Aorta (tissue), 5 donors: ENCODE measurements around the gene HPCAL1. TPM values are rescaled to one million over a fixed set of nuclear protein-coding genes. Genes with fewer than 3 reads are reported as not detected.

Experiments
- ATAC-seq: fragments of 200-7000 bp; cut with Tn5 transposase; one replicate; pipeline ENCODE4 v1.9.1; 2022; ENCODE audit warnings: moderate library complexity; ENCODE audit not compliant: low FRiP score
- DNase-seq, 2 donors: peaks; one replicate each; pipeline ENCODE4 v3.0.0-alpha.2; 2020
- H3K27ac ChIP-seq, 2 donors: one replicate each; pipeline ENCODE4 v1.5.1; 2013; ENCODE audit warnings: low read length in 2 of 2, mild to moderate bottlenecking in 2 of 2, moderate library complexity in 2 of 2, control low read depth in 1 of 2, inconsistent platforms in 1 of 2, low read depth in 1 of 2
- H3K27me3 ChIP-seq, 2 donors: one replicate each; pipeline ENCODE4 v1.6.1; 2013; ENCODE audit warnings: control low read depth in 1 of 2, low read length in 1 of 2, mild to moderate bottlenecking in 1 of 2, moderate library complexity in 1 of 2; ENCODE audit not compliant: insufficient read depth in 2 of 2, control insufficient read depth in 1 of 2
- H3K36me3 ChIP-seq, 2 donors: one replicate each; pipeline ENCODE4 v1.6.1; 2013; ENCODE audit warnings: control low read depth in 1 of 2, low read length in 1 of 2, mild to moderate bottlenecking in 1 of 2; ENCODE audit not compliant: insufficient read depth in 2 of 2, control insufficient read depth in 1 of 2
- H3K4me1 ChIP-seq, 2 donors: one replicate each; pipeline ENCODE4 v1.6.1; 2013; ENCODE audit warnings: low read length in 2 of 2, control low read depth in 1 of 2, mild to moderate bottlenecking in 1 of 2, moderate library complexity in 1 of 2; ENCODE audit not compliant: insufficient read depth in 2 of 2, control insufficient read depth in 1 of 2
- H3K4me3 ChIP-seq, 2 donors: one replicate each; pipeline ENCODE4 v1.5.1; 2013; ENCODE audit warnings: low read length in 2 of 2, control low read depth in 1 of 2, mild to moderate bottlenecking in 1 of 2
- H3K9me3 ChIP-seq: one replicate; pipeline ENCODE4 v1.6.1; 2013; ENCODE audit warnings: mild to moderate bottlenecking, low read length; ENCODE audit not compliant: control insufficient read depth
- whole genome bisulfite sequencing, 2 donors: extraction: QIAGEN DNeasy Blood & Tissue Kit; methylation state at CpG; one replicate each; pipeline ENCODE4 v1.1.7; 2013; 5-methylcytosine and 5-hydroxymethylcytosine counted together
- intact Hi-C, 2 donors: fragments of 100-400 bp; cut with DNase I; formaldehyde crosslinking; loops; one replicate each; pipeline versions ENCODE4 v1.14.2 to v1.15.0; 2022
- polyA plus RNA-seq, 2 donors: library from polyadenylated mRNA; stranded (reverse); fragments of 200-250 nt; gene quantifications; one replicate each; pipeline ENCODE4 v1.2.3, GENCODE V29; 2013
- total RNA-seq, 2 donors: library from RNA; stranded (reverse); fragmentation: NEBNext Ultra II Directional; extraction: Animal tissue kit (Norgen Biotek cat#: 25700); gene quantifications; one replicate each; pipeline ENCODE4 v1.2.1, GENCODE V29; 2021
- donor health status: healthy with polysubstance abuse.
- donor health status: Bipolar disorder and iron deficiency.
- donor health status: DM: no; HTN: no; CAD: no.
- donor health status: DM: no; HTN: no; CAD: no.
- donor health status: DM: yes; HTN: yes; CAD: no.

Gene HPCAL1
- total and polyA plus RNA-seq, 4 donors = 21.4 to 39.9 (median 25.3) TPM

DNA sequence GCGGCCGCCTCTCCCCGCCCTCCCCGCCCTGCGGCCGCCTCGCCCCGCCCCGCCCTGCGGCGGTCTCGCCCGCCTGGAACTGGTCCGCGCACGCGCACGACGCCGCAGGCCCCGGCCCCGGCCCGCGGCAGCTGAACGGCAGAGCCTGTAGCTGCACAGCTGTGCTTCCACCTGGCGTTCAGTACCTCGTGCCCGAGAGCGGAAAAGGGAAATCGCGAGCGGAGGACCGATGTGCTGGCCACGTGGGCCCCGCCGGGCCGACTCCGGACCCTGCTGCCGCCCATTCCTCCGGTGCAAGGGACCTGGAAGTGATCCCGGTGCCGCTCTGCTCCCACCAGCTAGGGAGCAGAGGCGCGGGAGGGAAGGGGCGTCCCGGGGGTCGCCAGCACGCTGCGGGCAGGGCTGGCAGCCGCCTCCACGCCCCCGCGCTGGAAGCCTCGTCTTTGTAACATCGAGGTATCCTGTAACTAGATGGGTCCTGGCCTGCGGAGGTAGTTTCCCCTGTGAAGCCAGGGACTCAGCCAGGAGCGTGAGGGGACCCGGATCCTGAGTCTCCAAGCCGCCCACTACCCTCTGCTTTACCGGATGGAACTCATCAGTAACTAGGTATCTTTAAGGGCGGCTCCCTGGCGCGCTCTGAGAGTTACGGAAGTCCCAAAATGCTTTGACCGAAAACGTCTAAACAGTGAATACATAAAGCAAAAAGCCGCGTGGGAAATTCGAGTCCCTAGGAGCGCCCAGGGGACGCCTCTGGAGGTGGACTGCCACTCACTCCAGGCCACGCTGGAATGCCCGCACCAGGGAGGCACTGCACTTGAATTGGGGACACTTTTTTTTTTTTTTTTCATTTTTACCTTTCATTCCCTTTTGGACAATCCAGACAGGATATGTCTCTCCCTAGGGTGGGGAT, 146.1 kb downstream of the HPCAL1 start:
- no peaks in the 10 kb centered on the region for H3K36me3 ChIP-seq
- DNase-seq = peak; percentile 93 to 97
- peak overlapping the region; percentile 1 to 80 for H3K27ac ChIP-seq
- intact Hi-C loops = loop anchor here in 1 of 2 donors (5.0 to 10.0 kb wide), 3 partner anchors 42 to 236 kb away; partner anchors contain the start of genes HPCAL1 and NOL10
- H3K27me3 ChIP-seq = no peaks in the 10 kb centered on the region
- H3K4me3 ChIP-seq = peak overlapping the region; percentile 23 to 27
- peak; percentile 89 for ATAC-seq
- 0% methylated on average over 51 to 73 of the region's 73 CpGs for WGBS, 2 donors
- no peaks in the 10 kb centered on the region for H3K4me1 ChIP-seq
- H3K9me3 ChIP-seq = no peaks in the 10 kb centered on the region

DNA sequence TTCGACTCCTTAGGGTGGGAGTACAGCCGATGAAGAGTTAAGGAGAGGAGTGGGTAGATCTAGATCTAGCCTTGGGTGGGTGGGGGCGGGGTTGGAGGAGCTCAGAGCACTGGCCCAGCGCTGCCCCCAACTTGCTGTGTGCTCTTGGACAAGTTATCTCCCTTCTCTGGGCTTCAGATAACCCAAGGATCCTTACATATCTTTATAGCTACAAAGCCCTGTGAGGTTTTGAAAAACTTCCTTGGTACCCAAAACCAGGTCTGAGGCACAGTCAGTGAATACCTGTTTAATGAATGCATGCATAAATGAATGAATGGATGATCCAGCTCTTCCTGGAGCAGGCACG, 146.8 kb downstream of the HPCAL1 start:
- H3K27me3 ChIP-seq = no peaks in the 10 kb centered on the region
- no peak for DNase-seq
- WGBS, 2 donors = 56% methylated on average over 5 of the region's 5 CpGs
- no peaks in the 10 kb centered on the region for H3K4me1 ChIP-seq
- no peak for ATAC-seq
- H3K27ac ChIP-seq = no peak overlapping the region
- H3K4me3 ChIP-seq = peak overlapping the region; percentile 23 to 27
- no peaks in the 10 kb centered on the region for H3K9me3 ChIP-seq
- H3K36me3 ChIP-seq = no peaks in the 10 kb centered on the region
- intact Hi-C loops = loop anchor here in 1 of 2 donors (5.0 to 10.0 kb wide), 3 partner anchors 42 to 235 kb away; partner anchors contain the start of genes HPCAL1 and NOL10

DNA sequence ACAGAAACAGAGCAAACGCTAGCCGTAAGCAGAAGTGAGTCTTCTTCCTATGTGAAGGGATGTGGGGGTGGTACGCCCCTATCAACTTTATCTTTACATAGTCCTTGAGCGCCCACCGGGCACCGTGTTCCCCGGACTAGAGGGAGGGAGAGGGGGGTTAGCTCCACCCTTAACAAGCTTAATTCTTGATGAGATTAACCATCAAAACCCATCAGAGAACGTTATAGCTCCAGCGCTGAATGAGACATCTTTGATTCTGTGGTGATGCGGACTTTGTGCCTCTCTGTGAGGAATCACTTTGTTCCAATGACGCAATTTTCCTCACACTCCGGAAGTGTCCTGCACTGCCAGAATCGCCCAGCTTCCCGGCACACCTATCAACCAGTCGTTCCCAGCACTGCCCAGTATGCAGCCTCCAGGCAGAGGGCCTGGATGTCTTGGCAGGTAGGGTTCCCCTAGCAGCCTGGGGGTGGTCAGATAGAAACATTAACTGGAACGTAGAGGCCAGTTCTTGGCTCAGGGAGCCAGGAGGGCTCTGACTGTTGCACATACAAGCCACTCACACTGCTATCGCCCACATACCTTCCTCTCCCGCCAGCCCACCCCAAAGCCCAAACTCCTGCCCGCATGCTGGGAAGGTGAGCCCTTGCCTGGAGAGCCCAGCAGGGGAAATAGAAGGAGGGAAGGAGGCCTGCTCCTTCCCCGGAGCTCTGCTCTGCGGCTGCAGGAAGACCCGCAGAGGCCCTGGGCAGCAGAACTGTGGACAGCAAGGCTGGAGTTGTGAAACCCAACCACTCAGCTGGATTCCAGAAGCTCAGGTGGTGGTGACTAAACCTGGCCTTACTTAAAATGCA, 147.4 kb downstream of the HPCAL1 start:
- no peak overlapping the region for H3K27ac ChIP-seq
- H3K27me3 ChIP-seq = no peaks in the 10 kb centered on the region
- ATAC-seq = no peak
- 89 to 91% methylated on average over 22 of the region's 22 CpGs for WGBS, 2 donors
- DNase-seq = no peak
- intact Hi-C loops = loop anchor here in 1 of 2 donors (5.0 to 10.0 kb wide), 3 partner anchors 43 to 235 kb away; partner anchors contain the start of genes HPCAL1 and NOL10
- no peak overlapping the region for H3K4me3 ChIP-seq
- H3K9me3 ChIP-seq = no peaks in the 10 kb centered on the region
- no peaks in the 10 kb centered on the region for H3K4me1 ChIP-seq
- no peaks in the 10 kb centered on the region for H3K36me3 ChIP-seq

DNA sequence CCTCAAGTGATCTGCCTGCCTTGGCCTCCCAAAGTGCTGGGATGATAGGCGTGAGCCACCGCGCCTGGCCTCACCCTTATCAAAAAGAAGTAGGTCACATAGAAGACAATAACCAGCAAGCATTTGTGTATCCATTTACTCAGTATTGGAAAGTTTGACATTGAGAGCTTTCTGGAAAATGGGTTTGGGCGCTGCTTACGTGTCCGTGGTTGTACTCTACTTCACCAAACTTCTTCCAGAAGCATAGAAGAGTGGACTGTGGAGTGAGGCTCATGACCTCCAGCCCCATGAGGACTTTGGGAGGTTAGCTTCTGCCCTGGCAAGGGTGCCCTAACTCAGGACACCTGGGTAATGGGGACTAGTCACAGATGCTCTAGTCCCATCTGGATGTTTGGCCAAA, 149.1 kb downstream of the HPCAL1 start:
- intact Hi-C loops = no loop called here
- Histone ChIP-seq H3K27ac (no peak overlapping the region), H3K36me3 (no peaks in the 10 kb centered on the region), H3K27me3 (no peaks in the 10 kb centered on the region), H3K9me3 (no peaks in the 10 kb centered on the region), H3K4me1 (no peaks in the 10 kb centered on the region), H3K4me3 (no peak overlapping the region)
- ATAC-seq = no peak
- WGBS, 2 donors = 97 to 98% methylated on average over 6 of the region's 6 CpGs
- DNase-seq = no peak

DNA sequence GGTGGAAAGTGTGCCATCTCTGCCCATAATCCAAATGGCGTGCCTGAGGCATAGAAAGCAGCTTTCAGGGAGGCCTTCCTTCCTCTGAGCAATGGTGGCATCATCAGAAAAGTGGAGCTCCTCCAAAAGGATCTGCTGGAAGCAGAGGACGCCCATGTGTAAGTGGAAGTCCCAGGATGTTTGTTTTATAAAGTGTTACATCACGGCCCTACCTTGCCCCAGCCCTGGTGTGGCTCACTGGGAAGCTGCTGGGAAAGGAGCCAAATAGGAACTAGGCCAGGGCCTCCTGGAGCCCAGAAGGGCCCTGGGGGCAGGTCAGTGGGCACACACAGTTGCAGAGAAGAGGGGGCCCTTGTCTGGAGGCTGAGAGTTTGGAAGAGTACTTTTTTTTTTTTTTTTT, 149.6 kb downstream of the HPCAL1 start:
- H3K4me3 ChIP-seq = no peak overlapping the region
- H3K27me3 ChIP-seq = no peaks in the 10 kb centered on the region
- 40 to 62% methylated on average over 3 of the region's 3 CpGs for WGBS, 2 donors
- no peak overlapping the region for H3K27ac ChIP-seq
- ATAC-seq (no peak), DNase-seq (no peak)
- no peaks in the 10 kb centered on the region for H3K36me3 ChIP-seq
- H3K4me1 ChIP-seq = no peaks in the 10 kb centered on the region
- no peaks in the 10 kb centered on the region for H3K9me3 ChIP-seq
- intact Hi-C loops = no loop called here

DNA sequence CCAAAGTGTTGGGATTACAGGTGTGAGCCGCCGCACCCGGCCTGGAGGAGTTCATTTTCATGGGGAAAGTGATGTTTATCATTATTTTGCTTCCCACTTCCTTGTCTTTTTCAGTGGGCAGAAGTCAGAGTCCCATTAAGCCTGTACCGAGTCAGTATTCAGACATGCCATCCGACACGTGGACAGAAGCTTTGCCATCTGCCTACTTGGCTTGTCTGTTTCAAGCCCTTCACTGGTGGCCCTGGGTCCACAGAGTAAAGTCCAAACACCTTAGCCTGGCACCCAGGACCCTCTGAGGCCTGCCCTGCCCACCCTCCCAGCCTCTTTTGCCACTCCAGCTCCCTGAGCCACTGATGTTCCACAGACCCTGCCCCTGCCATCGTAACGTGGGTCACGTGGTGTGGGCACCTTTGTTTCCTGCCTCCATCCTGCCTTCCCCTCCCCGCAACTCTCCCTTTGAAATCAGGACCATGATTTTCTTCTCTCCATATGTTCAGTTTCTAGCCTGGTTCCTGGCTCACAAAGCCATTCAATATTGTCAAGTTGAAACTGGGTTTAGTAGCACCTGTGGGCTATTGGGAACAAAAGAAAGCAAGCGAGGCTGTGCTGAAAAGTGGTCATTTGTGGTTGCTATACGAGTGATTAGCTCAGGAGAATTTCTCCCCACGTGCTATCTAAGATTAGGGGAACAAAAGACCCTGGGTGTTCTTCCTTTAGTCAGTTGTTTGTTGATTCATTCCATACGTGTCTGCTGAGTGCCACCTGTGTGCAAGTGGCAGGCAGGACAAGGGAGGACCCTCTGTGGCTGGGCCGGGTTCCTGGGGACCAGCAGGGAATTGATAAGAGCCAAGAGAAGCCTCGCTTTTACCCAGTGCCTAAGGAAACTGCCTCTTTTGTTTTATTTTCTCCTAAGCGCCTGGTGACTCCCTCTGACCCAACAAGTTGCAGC, 150.5 kb downstream of the HPCAL1 start:
- WGBS, 2 donors = 91 to 93% methylated on average over 17 of the region's 17 CpGs
- Histone ChIP-seq H3K4me3 (no peak overlapping the region), H3K9me3 (no peaks in the 10 kb centered on the region), H3K27ac (no peak overlapping the region), H3K36me3 (no peaks in the 10 kb centered on the region), H3K4me1 (no peaks in the 10 kb centered on the region), H3K27me3 (no peaks in the 10 kb centered on the region)
- DNase-seq = no peak
- intact Hi-C loops = no loop called here
- no peak for ATAC-seq

DNA sequence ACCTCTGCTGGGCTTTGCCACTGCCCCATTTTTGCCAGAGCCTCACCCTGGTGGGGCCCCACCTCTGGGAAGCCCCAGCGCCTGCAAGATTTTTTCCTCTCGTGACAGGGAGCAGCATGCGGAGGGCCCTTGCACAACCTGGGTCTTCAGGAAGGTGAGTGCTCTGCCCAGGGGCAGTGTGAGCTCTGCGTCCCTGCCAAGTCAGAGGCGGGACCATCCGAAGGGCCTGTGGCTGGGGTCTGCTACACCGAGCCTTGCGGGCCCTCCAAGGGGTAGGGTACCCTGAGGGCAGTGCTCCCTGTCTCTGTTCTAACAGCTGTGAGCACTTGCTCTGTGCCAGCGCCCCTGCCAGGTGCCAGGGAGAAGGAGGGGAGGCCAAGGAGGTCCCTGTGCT, 151.2 kb downstream of the HPCAL1 start:
- Histone ChIP-seq H3K27me3 (no peaks in the 10 kb centered on the region), H3K4me3 (no peak overlapping the region), H3K4me1 (no peaks in the 10 kb centered on the region), H3K9me3 (no peaks in the 10 kb centered on the region), H3K27ac (peak overlapping the region in 1 of 2 donors; percentile 61), H3K36me3 (no peaks in the 10 kb centered on the region)
- WGBS, 2 donors = 91 to 94% methylated on average over 8 to 9 of the region's 9 CpGs
- ATAC-seq (peak; percentile 8), DNase-seq (no peak)
- intact Hi-C loops = no loop called here

DNA sequence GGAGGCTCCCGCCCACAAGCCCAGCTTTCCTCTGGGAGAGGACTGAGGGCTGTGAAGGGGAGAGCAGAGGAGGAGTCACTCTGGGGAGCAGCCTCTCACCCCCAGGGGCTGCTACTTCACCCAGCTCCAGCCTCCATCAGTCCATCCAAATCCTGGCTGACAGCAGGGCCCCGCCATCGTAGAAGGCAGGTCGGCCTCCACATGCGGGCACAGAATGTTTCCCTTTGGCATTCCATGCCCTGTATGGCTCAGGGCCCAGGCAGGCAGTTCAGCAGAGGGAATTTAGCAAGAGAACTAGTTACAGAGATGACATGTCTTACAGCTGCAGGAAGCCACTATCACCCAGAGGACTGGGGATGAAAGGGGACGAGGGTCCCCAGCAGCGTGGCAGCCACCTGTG, 151.8 kb downstream of the HPCAL1 start:
- DNase-seq (peak; percentile 66 to 85), ATAC-seq (peak; percentile 40)
- H3K27ac ChIP-seq = peak overlapping the region in 1 of 2 donors; percentile 61
- H3K9me3 ChIP-seq = no peaks in the 10 kb centered on the region
- intact Hi-C loops = no loop called here
- no peaks in the 10 kb centered on the region for H3K4me1 ChIP-seq
- H3K4me3 ChIP-seq = no peak overlapping the region
- no peaks in the 10 kb centered on the region for H3K36me3 ChIP-seq
- 24 to 30% methylated on average over 7 of the region's 7 CpGs for WGBS, 2 donors
- no peaks in the 10 kb centered on the region for H3K27me3 ChIP-seq
